NCI-H2227 treated with DMSO at 0.1 percent for 48 hours (cell line): ENCODE results near the gene PAQR4.

ENCODE experiments used
- DNase-seq: peaks from one replicate; lab custom pipeline; 2025; lab: John Stamatoyannopoulos, UW

Gene PAQR4

GRCh38 chr16:2980227-2981176 lies 11.4 kb downstream of the PAQR4 start, which contains the start of gene PKMYT1:
Gene PKMYT1, minus strand, starts transcription at chr16:2980446. Its CDS starts 789 bp downstream, at chr16:2979657.
- peak; percentile 80 for DNase-seq

- DNase-seq, result no peak
Measured at GRCh38 chr16:2981177-2981898, 12.2 kb downstream of the PAQR4 start.

- no peak for DNase-seq
Measured at GRCh38 chr16:2981899-2982250, 12.7 kb downstream of the PAQR4 start.

- no peak for DNase-seq
Measured at GRCh38 chr16:2982402-2982801, 13.3 kb downstream of the PAQR4 start.

GRCh38 chr16:2983706-2984136 lies 14.6 kb downstream of the PAQR4 start:
- DNase-seq, result peak; percentile 81

GRCh38 chr16:2985462-2985861 lies 16.3 kb downstream of the PAQR4 start:
- no peak for DNase-seq

GRCh38 chr16:2985893-2986355 lies 16.8 kb downstream of the PAQR4 start:
- no peak for DNase-seq

- DNase-seq, result no peak
Measured at GRCh38 chr16:2986623-2987188, 17.6 kb downstream of the PAQR4 start.

GRCh38 chr16:2987286-2987685 lies 18.1 kb downstream of the PAQR4 start:
- no peak for DNase-seq

GRCh38 chr16:2987833-2988232 lies 18.7 kb downstream of the PAQR4 start:
- DNase-seq, result no peak

- DNase-seq, result no peak
Measured at GRCh38 chr16:2988590-2989099, 19.5 kb downstream of the PAQR4 start.

GRCh38 chr16:2990891-2991290 lies 21.7 kb downstream of the PAQR4 start:
- no peak for DNase-seq

GRCh38 chr16:2991566-2992261 lies 22.6 kb downstream of the PAQR4 start:
- no peak for DNase-seq

- DNase-seq, result no peak
Measured at GRCh38 chr16:2992383-2993081, 23.4 kb downstream of the PAQR4 start.

- no peak for DNase-seq
Measured at GRCh38 chr16:2996298-2996697, 27.1 kb downstream of the PAQR4 start.

- no peak for DNase-seq
Measured at GRCh38 chr16:2999929-3000328, 30.8 kb downstream of the PAQR4 start.

GRCh38 chr16:3000540-3000939 lies 31.4 kb downstream of the PAQR4 start:
- DNase-seq, result no peak

- no peak for DNase-seq
Measured at GRCh38 chr16:3001316-3001715, 32.2 kb downstream of the PAQR4 start.

GRCh38 chr16:3003582-3004270 lies 34.6 kb downstream of the PAQR4 start:
- DNase-seq, result peak; percentile 99

GRCh38 chr16:3004319-3004718 lies 35.2 kb downstream of the PAQR4 start:
- no peak for DNase-seq
